COLO668 (cell line): ENCODE results near the gene SYNDIG1.

Experiments
- DNase-seq: peaks from one replicate; lab custom pipeline; 2025; ENCODE audit not compliant: unreplicated experiment; lab: John Stamatoyannopoulos, UW

The SYNDIG1 gene

DNA sequence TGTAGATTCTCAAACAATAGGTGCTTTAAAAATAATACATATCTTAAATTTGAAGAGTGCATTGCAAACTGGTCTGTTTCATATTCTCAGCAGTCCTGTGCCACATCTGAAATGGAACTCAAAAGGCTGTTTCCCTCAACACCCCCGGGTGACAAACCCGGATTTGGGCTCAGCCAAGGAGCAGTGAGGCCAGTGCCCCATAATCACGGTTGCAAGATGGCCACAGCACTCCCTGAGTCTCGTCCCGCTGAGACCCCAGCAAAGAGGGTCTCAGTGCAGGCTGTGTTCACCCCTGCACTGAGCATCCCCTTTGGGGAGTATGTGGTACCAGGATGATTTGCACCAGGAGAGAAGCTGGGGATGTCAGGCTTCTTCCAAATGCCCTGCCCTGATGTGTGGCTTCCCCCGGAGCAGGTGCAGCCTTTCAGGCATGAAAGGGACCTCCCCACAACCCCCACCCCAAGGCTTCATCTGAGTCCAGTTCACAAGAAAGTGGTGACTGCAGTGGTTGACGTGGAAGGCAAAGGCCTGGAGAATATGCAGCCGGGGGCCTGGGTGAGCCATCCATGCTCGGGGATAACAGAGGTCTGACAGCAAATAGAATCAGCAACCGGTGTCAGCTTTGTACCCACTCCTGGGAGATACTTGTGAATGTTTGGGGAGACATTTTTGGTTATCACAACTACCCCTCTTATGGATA lies 202.9 kb downstream of the SYNDIG1 start:
- DNase-seq: no peak

DNA sequence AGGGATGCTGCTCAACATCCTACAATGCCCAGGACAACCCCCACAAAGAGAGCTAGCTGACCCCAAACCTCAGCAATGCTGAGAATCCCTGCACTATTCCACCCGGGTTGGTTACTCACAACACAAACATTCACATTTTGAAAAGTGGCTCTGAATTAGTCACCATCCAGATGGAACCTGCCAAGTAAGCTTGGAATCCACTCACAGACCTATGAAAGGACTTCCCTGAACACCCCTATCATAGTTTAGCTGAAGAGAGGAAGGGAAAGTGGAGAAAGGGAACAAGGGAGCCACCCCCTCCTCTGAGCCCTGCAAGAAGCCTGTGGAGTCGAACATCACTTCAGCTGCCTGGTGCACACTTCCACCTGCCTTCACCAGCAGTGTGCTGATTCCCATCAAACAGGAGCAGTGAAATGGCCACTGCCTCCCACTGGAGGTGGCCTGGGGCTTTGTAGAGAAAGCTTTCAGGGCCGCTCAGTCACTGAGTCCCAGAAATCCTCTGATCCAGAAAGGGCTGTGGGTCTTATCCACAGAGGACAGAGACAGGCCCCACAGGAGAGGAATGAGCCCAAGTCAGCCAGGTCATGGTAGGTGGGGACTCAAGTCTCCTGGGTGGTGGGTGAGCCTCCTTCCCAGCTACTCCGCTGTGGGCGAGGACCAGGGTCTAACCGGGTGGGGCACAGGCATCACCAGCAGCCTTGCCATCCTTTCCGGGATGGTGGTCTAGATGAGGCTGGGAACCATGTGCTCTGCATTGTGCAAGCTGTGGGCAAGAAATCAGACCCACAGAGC lies 203.7 kb downstream of the SYNDIG1 start:
- no peak for DNase-seq

DNA sequence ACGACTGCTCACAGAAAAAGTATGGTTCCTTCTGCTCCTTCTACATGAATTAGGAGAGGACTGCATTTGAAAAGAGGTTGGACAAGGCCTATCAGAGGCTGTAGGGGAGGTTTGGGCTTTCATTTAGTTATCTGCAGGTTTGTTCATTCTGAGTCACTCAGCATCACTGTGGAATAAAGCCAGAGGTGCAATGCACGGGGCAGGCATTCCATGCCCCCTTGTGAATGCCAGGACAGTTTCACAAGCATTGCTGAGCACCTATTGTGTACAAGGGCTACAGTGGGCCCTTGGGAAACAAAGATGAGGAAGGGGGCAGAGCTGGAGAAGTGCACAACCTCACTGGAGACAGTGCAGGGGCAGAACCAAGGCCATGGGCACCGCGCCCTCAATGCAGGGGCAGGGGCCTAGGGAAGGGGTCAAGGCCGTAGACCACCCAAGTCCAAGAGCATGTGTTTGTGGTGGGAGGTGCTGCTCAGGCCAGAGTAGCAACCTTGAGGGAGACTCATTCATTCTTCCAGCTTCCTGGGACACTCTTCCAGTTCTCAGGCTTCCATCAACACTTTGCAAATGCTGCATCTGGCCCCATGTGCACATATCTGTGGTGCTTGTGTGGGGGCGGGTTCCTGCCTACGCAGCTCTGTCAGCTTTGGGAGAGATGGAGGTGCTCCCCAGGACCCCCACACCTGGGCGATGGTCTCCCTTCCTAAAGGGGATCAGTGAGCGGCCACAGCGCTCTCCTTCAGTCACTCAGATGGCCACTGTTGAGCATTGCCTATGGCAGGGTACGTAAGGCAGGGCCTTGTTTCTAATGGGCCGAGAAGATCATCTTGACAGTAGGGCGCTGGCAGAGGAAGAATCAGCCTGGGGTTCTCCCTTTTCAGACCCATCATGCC lies 204.5 kb downstream of the SYNDIG1 start:
- DNase-seq: no peak

DNA sequence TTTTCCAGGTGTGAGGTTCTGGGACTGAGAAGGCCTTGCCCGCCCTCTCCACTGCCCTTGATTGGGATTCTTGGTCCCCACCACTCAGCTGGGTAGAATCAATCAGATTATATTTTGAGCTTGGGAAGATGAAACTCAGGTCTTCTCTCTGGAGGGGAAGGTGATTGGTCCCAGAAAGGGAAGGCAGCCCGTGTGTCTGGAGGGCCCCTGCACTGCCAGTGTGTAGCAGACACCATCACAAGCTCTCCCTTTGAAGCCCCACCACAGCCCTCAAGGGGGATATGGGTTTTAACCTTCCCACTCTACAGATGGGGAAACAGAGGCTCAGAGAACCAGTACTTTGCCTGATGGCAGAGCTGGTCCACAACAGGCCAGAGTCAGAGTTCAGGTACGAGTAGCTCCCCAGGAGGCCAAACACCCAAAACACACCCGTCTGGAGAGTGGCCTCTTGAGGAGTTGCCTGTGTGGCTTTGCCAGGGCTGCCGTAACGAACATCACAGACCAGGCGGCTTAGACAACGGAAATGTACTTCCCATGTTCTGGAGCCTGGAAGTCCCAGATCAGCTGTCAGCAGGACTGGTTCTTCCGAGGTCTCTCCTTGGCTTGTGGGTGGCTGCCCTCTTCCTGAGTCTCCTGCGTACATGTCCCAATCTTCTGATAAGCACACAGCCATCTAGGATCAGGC lies 205.6 kb downstream of the SYNDIG1 start:
- DNase-seq: no peak

DNA sequence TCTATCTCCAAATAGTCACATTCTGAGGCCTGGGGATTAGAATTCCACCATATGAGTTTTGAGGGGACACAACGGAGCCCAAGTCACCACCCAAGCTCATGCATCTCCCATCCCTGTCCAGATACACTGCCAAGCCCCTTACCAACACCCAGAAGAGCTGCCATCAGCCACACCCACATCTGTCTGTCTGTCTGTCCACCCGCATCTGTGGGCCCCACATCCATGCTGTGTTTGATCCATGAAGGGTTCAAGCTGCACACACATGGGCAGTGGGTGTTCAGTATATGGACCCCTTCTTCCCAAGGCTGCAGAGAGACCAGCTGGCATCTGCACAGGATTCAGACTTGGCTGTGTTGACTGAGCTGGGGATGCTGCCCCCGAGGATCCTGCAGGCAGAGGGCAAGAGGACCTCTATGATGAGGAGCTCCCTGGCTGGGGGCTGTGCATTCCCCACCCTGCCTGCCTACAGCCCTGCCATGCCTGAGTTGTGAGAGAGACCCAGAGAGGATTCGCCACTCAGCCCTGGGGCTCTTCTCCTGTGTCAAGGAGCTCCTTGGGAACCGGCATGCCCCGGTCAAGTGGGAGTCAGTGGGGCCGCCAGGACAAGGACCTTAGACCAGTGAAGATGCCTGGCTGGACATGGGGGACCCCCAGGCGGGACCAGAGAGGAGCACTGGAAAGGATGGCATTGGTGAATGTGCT lies 206.4 kb downstream of the SYNDIG1 start:
- no peak for DNase-seq

DNA sequence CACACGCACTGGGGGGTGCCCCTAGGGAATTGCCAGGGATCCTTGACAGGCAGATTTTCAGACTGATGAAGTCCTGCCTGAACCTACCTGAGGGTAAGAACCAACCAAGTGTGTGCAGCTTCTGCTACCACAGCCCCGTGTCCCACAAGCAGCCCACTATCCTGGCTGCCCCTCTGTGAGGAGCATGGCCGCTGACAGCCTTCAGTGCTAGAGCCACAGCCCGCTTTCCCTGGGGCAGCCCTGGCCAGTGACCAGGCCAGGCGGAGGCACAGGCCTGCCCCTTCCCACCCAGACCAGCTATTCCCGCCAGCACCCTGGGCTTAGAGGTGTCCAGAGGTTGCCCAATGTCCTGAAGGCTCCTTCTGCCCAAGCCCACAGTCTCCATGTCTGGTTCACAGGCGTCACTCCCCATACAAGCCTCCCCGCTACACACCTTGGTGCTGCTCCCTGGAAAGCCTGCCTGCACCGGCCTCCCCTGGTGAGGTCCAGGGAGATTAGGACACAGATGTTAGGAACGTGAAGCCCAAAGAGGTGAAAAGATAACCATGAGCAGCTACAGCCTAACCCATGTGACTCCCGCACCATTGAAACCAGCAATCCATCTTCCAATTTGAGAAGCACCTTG lies 207.0 kb downstream of the SYNDIG1 start:
- DNase-seq: no peak

DNA sequence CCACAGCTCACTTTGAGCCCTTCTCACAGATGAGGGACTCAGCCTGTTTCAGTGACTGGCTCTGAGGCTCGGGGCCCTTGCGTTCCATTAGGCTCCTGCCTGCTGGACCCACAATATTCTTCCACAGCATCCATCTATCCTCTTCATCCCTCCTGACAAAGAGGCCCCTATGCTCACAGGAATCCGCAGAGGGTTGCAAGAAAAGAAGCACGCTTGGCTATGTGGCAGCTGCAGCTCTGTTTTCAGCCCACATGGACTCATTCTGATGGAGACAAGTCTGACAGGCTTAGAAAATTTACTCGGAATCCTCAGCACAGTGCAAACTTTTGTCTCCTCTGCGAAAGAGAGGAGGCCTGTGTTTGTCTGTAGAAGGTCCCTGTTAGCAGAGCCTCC lies 207.5 kb downstream of the SYNDIG1 start:
- DNase-seq: no peak

DNA sequence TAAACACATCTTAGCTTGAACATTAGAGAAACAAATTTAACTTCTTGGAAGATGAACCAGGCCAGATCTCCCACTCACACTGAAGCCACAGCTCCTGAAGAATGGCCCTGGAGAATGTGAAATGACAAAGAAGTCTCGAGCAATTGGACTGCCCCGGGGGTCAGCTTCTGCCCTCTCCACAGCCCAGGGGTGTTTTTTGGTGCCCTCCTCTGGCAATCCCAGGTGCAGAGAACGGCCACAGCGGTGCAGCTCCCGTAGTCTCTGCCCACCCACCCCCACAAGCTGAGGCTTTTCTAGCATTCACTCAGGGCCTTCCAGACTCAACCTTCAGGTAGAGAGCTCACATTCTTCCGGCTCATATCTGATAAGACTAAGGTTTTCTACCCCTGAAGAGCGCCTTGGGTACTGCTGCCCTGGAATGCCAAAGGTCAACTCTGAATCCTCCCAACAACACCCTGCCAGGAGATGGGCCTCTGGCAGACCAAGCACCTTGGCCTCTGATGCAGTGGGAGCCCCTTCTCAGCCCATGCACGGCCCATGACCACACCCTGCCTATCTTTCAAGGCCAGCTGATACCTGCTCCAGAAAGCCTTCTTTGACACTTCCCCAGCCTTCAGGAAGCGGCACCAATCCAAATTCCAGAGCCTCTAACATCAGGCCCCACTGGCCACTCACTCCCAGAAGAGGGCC lies 208.3 kb downstream of the SYNDIG1 start:
- no peak for DNase-seq

DNA sequence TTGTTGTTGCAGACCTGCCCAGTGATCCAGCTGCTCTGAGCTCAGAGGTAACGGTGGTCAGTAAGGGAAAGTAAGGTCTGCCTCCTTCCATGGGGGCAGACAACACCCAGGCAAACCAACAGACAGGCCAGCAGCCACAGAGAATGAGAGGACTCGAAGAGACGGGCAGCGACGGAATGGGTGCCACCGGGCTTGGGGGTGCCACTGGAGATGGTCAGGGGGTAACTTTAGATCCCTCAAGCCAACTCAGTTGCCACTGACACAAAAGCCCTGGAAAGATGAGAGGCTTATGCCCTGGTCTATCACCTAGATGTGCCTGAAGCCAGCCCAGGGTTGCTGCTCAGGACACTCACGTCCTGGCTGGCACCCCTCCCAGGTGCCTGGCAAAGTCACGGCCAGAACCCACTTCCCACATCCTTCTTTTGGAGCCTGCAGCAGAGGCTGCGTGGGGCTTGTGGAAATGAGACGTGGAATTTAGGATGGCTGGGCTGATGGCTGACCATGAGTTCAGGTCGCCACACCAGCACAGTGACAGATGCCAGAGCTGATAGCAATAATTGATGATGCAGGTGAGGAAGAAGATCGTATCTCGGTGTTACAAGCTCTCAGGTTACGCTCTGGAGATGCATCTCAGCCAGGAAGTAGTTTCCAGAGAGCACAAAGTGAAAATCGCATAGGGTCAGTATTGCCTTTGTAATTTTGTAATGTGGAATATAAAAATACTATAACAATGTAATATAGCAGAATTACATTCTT lies 209.1 kb downstream of the SYNDIG1 start:
- DNase-seq: no peak

DNA sequence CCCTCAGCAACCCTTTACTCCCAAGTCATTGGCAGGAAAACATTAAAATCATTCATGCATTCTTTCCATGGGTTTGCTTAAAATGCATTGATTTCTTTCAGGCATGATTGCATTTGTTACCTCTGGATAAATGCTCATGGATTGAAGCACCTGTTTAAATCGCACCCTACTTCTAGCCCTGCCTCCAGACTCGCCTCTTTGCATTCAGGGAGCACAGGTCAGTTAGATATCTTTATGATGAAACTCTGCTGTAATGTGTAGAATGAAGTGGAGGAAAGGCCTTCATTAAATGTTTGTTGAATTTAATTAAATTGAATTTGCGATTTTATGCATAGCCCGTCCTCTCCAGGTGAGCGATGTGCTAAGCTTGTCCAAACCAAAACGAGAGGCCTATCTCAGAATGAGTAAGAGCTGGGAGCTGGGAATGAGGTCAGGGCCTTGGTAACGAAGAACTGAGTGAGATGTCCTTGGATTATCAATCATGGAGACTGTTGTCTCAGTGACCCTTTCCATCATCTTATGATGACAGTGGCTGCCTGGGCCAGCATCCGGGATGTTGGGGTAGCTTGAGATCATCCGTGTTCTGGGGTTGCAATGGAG lies 210.1 kb downstream of the SYNDIG1 start:
- DNase-seq: no peak

DNA sequence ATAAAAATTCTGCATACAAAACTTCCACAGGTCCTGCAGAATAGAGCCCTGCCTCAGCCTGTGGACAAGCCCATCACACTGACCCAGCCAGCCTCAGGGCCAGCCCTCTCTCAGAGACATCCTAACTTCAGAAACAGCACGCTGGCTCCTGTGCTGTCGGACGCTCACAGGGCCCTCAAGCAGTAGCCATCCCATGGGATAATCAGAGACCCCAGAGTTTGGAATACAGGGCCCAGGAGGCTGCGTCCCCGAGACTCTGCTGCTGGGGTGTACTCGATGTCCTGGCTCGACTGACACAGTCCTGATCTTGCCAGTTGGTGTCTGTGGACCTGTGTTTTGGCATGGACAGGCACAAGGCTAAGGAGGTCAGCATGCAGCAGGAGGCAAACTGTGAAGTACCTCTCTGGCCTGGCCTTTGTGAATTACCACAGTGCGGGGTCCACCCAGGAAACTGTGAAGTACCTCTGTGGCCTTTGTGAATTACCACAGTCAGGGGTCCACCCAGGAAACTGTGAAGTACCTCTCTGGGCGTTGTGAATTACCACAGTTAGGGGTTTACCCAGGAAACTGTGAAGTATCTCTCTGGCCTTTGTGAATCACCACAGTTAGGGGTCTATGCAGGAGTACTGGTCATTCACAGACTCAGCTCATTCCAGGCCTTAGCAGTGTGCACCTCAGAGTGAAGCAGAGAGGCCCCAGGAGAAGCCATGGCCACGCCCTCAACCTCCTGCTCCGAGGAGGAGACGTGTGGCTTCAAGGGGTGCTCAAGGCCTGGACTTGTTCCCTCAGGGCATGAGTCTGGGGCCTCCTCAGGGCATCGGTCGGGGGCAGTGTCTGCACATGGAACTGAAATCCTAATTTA lies 212.4 kb downstream of the SYNDIG1 start:
- DNase-seq: no peak

DNA sequence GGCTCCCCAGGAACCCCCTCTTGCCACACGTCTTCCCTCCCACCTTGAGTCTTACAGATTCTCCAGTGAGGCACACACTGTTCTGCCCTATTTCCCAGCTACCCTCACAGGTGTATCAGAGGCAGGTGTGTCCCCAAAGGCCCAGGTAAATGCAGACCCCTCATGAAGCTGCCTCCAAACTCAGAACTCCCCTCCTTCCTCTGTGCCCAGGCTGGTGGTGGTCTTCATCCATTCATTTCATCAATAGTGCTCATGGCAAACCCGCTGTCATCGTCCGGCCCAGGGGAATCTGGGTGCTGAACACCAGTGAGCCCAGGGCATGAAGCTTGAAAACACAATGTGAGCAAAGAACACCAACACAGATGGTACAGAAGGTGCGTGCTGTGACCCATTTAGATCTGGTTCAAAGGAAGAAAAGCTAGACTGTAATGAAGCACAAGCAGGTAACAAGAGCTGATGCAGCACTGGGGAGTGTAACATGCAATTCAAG lies 213.1 kb downstream of the SYNDIG1 start:
- DNase-seq: no peak

DNA sequence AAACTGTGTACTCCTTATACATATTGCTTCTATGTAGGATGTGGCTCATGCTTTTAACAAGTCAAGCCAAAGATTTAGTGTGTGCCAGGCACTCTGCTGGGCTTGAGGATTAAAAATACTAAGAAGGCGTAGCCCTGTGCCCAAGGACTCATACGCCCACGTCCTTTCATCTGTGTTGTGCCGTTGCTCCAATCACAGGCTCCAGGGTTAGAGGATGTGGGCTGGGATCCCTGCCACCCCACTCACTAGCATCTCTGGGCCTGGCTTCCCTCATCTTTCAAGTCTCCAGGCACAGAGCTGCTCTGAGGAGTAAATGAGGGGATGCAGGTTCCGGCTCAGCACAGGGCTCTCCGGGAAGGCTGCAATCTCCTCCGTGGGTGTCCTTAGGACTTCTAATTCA lies 214.2 kb downstream of the SYNDIG1 start:
- no peak for DNase-seq

DNA sequence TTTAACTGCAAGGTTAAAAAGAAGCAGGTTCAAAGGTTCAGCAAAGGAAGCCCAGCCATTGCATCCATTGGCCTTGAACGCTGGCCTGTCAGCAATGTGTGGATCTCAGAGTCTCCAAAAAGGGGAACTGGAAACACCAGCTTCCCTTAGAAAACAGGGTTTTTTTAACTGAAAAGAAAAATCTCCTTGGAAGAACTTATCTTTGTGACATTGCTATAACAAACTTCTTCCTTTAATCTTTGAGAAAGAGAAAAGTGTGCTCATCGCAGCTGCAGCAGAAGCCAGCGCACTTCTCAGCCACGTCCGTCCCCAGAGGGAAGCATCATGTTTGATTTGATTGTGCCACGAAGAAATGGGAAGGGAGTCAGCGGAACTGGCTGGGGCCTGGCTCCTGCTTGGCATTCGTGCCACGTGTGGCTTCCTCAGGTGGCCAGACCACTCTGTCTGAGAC lies 215.0 kb downstream of the SYNDIG1 start:
- DNase-seq: no peak

DNA sequence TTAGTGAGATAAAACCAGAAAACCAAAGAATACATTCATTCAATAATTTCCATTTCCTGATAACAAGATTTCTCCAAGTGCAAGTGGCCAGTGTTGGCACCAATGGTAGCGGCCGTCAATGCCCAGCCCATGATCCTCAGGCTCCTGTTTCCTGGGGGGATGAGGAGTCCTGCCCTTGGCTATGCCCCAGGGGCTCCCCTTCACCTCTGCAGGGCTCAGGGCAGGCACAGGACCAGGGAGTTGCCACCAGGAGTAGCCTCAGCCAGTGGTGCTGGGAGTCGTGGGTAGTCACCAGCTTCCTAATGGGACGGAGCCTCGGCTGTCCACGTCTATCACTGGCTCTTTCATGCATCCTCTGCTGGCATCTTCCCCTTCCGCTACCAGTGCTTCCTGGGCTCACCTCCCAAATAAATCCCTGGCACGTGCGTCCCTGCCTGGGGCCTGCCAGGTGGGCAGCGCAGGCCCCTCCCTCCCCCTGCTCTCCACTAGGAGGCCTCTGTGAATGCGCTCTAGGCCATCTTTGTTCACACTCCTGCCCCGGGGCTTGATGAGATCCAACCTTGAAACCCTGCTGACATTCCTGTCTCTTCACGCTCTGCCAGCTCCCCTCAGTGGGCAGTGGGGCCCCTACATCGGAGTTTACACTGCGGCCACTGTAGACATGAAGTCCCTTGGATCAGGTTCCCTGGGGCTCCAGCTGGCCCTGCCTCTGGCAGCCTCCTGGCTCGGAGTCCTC lies 215.7 kb downstream of the SYNDIG1 start:
- no peak for DNase-seq

DNA sequence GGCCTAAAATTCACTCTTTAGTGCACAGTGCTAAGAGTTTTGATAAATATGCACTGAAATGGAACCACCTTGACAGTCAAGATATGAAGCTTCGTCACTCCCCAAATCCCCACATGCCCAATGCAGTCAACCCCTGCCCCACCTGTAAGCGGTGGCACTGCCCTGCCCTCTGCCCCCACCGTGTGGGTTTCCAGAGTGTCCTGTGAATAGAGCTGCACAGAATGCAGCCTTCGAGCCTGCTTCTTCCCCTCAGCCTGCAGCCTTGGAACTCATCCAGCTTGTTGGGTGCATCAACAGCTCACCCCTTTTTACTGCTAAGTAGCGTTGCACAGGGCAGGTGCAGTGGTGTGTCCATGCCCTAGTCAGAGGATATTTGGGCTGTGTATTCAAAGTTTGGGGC lies 216.3 kb downstream of the SYNDIG1 start:
- DNase-seq: no peak
